OCI-LY3 (cell line): Measurements from ENCODE around the gene HIVEP3.

ENCODE experiments used
- H2AFZ ChIP-seq: fragments of 200-600, 300-600 bp; shearing (Covaris generic); 2 replicates; pipeline ENCODE4 v1.6.0; 2014; ENCODE audit warnings: antibody characterized with exemption, low read depth, low read length
- H3K27ac ChIP-seq: fragments of 200-600, 300-600 bp; sonication (generic); 2 replicates; pipeline ENCODE4 v1.5.1; 2014; ENCODE audit warnings: mild to moderate bottlenecking, low read length, moderate library complexity, mixed read lengths
- H3K27me3 ChIP-seq: fragments of 200-600, 300-600 bp; sonication (generic); 2 replicates; pipeline ENCODE4 v1.6.1; 2014; ENCODE audit warnings: low read depth, low read length, mixed read lengths
- H3K36me3 ChIP-seq: fragments of 200-600, 300-600 bp; sonication (generic); replicated peaks from 2 replicates; pipeline ENCODE3; 2014; ENCODE audit warnings: low read depth, low read length, mixed read lengths
- H3K4me1 ChIP-seq: fragments of 300-600, 200-600 bp; sonication (generic); 2 replicates; pipeline ENCODE4 v1.6.1; 2014; ENCODE audit warnings: low read length, mixed read lengths
- H3K4me2 ChIP-seq: fragments of 200-600, 300-600 bp; sonication (generic); 2 replicates; pipeline ENCODE4 v1.6.1; 2014; ENCODE audit warnings: low read length, mixed read lengths
- H3K4me3 ChIP-seq: fragments of 300-600, 200-600 bp; sonication (generic); 2 replicates; pipeline ENCODE4 v1.5.1; 2014; ENCODE audit warnings: antibody characterized with exemption, mild to moderate bottlenecking, low read length, moderate library complexity
- H3K79me2 ChIP-seq: fragments of 300-600, 200-600 bp; shearing (Covaris generic); 2 replicates; pipeline ENCODE4 v1.6.1; 2014; ENCODE audit warnings: mild to moderate bottlenecking, low read length, mixed read lengths
- H3K9ac ChIP-seq: fragments of 300-600, 200-600 bp; shearing (Covaris generic); 2 replicates; pipeline ENCODE4 v1.6.0; 2014; ENCODE audit warnings: mild to moderate bottlenecking, low read length, moderate library complexity
- H3K9me3 ChIP-seq: fragments of 200-600, 300-600 bp; shearing (Covaris generic); 2 replicates; pipeline ENCODE4 v1.6.1; 2014; ENCODE audit warnings: low read length, mixed read lengths; ENCODE audit not compliant: insufficient read depth
- H4K20me1 ChIP-seq: fragments of 200-600, 300-600 bp; sonication (generic); 2 replicates; pipeline ENCODE4 v1.6.1; 2016; ENCODE audit warnings: low read length, mixed read lengths; ENCODE audit not compliant: insufficient read depth
- CTCF ChIP-seq: fragments of 200-600, 300-600 bp; sonication (generic); IDR thresholded peaks from 2 replicates; pipeline ENCODE4 v1.5.1; 2014; ENCODE audit warnings: antibody characterized with exemption, low read length, low read depth
- EZH2phosphoT487 ChIP-seq: fragments of 200-600 bp; shearing (Covaris generic); IDR thresholded peaks from 2 replicates; pipeline ENCODE4 v1.6.1; 2018; ENCODE audit warnings: antibody characterized with exemption, mixed run types, low read depth

HIVEP3 gene

GRCh38 chr1:41884256-41885230 is 34.2 kb downstream of the HIVEP3 start:
- no peak overlapping the region for H3K4me3 ChIP-seq
- H3K4me2 ChIP-seq = no peak overlapping the region
- H4K20me1 ChIP-seq = no peaks in the 10 kb centered on the region; the same call in 1 of the 2 replicates
- H2AFZ ChIP-seq = no peak overlapping the region
- H3K36me3 ChIP-seq = no peaks in the 10 kb centered on the region
- H3K4me1 ChIP-seq = peaks cover 11% of the 10 kb centered on the region
- no peak overlapping the region for H3K9ac ChIP-seq
- peaks cover 13% of the 10 kb centered on the region for H3K79me2 ChIP-seq
- TF ChIP-seq EZH2phosphoT487 (no peak), CTCF (no peak)
- no peaks in the 10 kb centered on the region for H3K9me3 ChIP-seq
- H3K27ac ChIP-seq = no peak overlapping the region
- H3K27me3 ChIP-seq = no peaks in the 10 kb centered on the region

GRCh38 chr1:41883507-41883906 is 35.2 kb downstream of the HIVEP3 start:
- Histone ChIP-seq H3K4me1 (peaks cover 11% of the 10 kb centered on the region), H3K27ac (no peak overlapping the region), H3K9ac (no peak overlapping the region), H4K20me1 (no peaks in the 10 kb centered on the region; the same call in 1 of the 2 replicates), H3K79me2 (0 out of 2 replicates have a peak, but pooled peaks cover 4% of the 10 kb centered on the region), H3K9me3 (no peaks in the 10 kb centered on the region), H3K4me2 (no peak overlapping the region), H3K36me3 (no peaks in the 10 kb centered on the region), H3K4me3 (no peak overlapping the region), H2AFZ (no peak overlapping the region), H3K27me3 (no peaks in the 10 kb centered on the region)
- TF ChIP-seq EZH2phosphoT487 (no peak), CTCF (no peak)

GRCh38 chr1:41882486-41882885 is 36.2 kb downstream of the HIVEP3 start:
- Histone ChIP-seq H3K27me3 (no peaks in the 10 kb centered on the region), H3K79me2 (0 out of 2 replicates have a peak, but pooled peaks cover 4% of the 10 kb centered on the region), H4K20me1 (no peaks in the 10 kb centered on the region; the same call in 1 of the 2 replicates), H3K27ac (no peak overlapping the region), H3K9ac (no peak overlapping the region), H3K4me2 (peak overlapping the region; percentile 14), H3K36me3 (no peaks in the 10 kb centered on the region), H3K4me3 (no peak overlapping the region), H3K4me1 (peaks cover 11% of the 10 kb centered on the region), H2AFZ (no peak overlapping the region), H3K9me3 (no peaks in the 10 kb centered on the region)
- TF ChIP-seq CTCF = no peak
- TF ChIP-seq EZH2phosphoT487 = no peak

GRCh38 chr1:41882068-41882477 is 36.6 kb downstream of the HIVEP3 start:
- H3K79me2 ChIP-seq = 0 out of 2 replicates have a peak, but pooled peaks cover 4% of the 10 kb centered on the region
- H3K9ac ChIP-seq = no peak overlapping the region
- no peak overlapping the region for H3K27ac ChIP-seq
- H3K4me3 ChIP-seq = no peak overlapping the region
- no peak overlapping the region for H2AFZ ChIP-seq
- peak overlapping the region; percentile 14 for H3K4me2 ChIP-seq
- no peaks in the 10 kb centered on the region for H3K27me3 ChIP-seq
- H3K9me3 ChIP-seq = no peaks in the 10 kb centered on the region
- TF ChIP-seq EZH2phosphoT487 = no peak
- peaks cover 15% of the 10 kb centered on the region for H3K4me1 ChIP-seq
- H4K20me1 ChIP-seq = no peaks in the 10 kb centered on the region; the same call in 1 of the 2 replicates
- H3K36me3 ChIP-seq = no peaks in the 10 kb centered on the region
